LHCN-M2 (cell line): ENCODE data around the gene SMG6. TPM values are rescaled to one million over a fixed set of nuclear protein-coding genes. Genes with fewer than 3 reads are reported as not detected.
"Not testable (repeated sequence)": the region's sequence is repeated elsewhere in the genome, so short reads cannot be mapped to it uniquely, and the experiment has no call there.

ENCODE experiments used
- DNase-seq: peaks from one replicate; pipeline ENCODE4 v3.0.0-alpha.2; 2012; ENCODE audit warnings: low read depth
- total RNA-seq: library from RNA; depleted of rRNA; stranded (reverse); fragments of >200 nt; gene quantifications from 2 replicates; pipeline ENCODE4 v1.2.3, GENCODE V29; 2014; rRNA removed

The SMG6 gene
- total RNA-seq, 1 experiment from 2014 or later, result 35.5 TPM

DNA sequence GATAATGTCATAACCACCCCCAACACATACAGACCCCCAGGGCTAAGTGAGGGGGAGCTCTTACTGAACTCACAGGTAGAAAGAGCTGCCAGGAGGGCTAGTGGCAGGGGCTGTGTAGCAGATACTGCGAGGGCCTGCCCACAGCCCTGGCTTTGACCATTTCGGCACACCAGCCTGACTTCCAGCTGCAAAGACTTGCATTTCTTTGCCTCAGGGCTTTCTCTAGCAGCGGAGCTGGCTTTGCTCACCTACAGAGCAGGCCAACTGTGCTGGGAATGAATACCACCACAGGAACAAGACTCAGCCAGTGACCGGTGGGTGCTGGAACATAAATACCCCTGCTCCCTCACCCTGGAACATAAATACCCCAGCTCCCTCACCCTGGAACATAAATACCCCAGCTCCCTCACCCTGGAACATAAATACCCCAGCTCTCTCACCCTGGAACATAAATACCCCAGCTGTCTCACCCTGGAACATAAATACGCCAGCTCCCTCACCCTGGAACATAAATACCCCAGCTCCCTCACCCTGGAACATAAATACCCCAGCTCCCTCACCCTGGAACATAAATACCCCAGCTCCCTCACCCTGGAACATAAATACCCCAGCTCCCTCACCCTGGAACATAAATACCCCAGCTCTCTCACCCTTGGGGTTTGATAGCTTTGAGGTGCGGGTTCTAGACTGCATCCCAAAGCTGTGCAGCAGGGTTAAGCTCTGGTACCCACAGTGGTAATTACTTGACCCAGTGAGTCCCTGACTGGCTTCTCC lies 290.2 kb downstream of the SMG6 start:
- DNase-seq, result not testable (repeated sequence)

DNA sequence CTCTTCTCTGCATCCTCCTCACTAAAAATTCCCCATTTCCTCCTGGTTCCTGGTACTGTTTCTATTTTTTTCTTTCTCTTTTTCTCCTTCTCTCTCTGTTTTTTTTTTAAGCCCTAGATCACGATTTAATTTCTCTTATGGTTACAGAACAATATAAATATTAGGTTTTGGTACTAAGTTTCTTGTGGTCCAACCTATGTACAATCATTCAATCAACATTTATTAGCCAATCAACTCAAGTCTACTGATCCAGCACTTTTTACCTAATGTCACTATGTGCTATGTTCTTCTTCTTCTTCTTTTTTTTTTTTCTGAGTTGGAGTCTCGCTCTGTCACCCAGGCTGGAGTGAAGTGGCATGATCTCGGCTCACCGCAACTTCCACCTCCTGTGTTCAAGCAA lies 291.1 kb downstream of the SMG6 start:
- DNase-seq, result no peak

DNA sequence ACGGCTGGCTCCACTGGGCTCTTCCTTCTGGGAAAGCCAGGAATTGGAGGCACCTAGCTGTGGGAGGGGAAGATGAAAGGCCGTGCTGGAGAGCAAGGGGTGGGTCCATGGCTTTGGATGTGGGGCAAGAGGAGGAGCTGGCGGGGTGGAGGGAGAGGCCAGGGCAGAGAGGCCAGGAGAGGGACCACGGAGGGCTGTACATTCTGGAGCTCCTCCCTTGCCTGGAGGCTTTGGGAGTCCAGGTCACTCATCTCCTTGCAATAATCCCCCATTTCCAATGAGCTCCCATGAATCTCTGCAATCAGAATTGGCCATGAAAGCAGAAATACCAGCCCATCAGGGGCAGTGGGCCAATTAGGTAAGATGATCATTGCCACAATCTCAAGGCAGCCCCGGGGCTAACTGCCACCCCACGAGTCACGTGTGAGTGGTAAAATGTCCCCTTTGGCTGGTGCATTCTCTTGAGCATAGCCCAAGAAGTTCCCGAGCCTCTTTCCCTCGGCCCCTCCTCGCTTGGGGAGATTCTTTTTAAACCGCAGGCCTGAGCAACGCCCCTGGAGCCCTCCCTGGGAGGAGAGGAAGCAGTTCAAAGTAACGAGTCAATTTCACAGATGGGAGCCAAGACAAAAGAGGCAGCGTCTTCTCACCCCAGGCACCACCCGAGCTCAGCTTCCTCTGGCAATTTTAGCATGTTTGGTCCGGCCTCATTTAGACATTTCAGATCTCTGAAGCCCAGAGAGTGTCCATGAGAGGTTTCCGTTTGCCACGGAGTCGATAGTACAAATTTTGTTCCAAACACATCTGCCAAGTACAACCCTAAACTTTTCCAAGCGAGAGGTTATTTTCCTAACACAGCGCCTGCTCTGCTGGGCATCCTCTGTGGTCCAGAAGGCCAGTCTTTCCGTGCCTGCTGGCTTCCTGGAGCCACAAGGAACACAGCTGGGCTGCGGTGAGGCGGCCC lies 291.9 kb downstream of the SMG6 start:
- DNase-seq, result peak; percentile 45

Other genes with a start within 250 kb of the SMG6 start
- 7.5 and 8.8 TPM in 2 replicates for gene HIC1, start 248.7 kb downstream of the SMG6 start, total RNA-seq
- 64.4 and 65.5 TPM in 2 replicates for gene SRR, start 165 bp upstream of the SMG6 start, total RNA-seq
- gene TSR1, start 32.7 kb upstream of the SMG6 start, total RNA-seq, result 63.9 and 80.5 TPM in 2 replicates
- 33.0 and 36.1 TPM in 2 replicates for gene SGSM2, start 33.7 kb upstream of the SMG6 start, total RNA-seq
- 6.3 and 6.8 TPM in 2 replicates for gene MNT, start 97.3 kb upstream of the SMG6 start, total RNA-seq
- gene METTL16, start 208.1 kb upstream of the SMG6 start, total RNA-seq, result 17.8 and 22.4 TPM in 2 replicates